Activated CD4-positive, alpha-beta memory T cell treated with anti-CD3 and anti-CD28 coated beads, Interleukin-2, amount 10 ng/mL, durations not matched to agents 7 days and 5 days (primary cell): ENCODE measurements around the gene CLIC4. TPM values are rescaled to one million over a fixed set of nuclear protein-coding genes. Genes with fewer than 3 reads are reported as not detected.
"Not testable (repeated sequence)": the region's sequence is repeated elsewhere in the genome, so short reads cannot be mapped to it uniquely, and the experiment has no call there.

Source experiments
- CTCF ChIA-PET: fragments of 350-600 bp; sonication (Branson Sonifier 250); formaldehyde crosslinking; loops from one replicate; lab custom pipeline; 2021; ENCODE audit warnings: antibody characterized with exemption, inconsistent platforms; lab: Charles Lee
- POLR2A ChIA-PET: fragments of 350-600 bp; sonication (Branson Sonifier 250); formaldehyde crosslinking; loops from one replicate; lab custom pipeline; 2021; ENCODE audit warnings: antibody characterized with exemption; lab: Charles Lee
- DNase-seq: peaks from one replicate; pipeline ENCODE4 v3.0.0-alpha.2; 2020
- H3K27ac Mint-ChIP-seq: one replicate; pipeline ENCODE4 v1.8.0; 2021; ENCODE audit warnings: mild to moderate bottlenecking, mixed read lengths
- H3K27me3 Mint-ChIP-seq: one replicate; pipeline ENCODE4 v1.8.0; 2021; ENCODE audit warnings: mixed read lengths
- H3K36me3 Mint-ChIP-seq: one replicate; pipeline ENCODE4 v1.8.0; 2021; ENCODE audit warnings: low read depth, mixed read lengths
- H3K4me1 Mint-ChIP-seq: one replicate; pipeline ENCODE4 v1.8.0; 2021; ENCODE audit warnings: mixed read lengths
- H3K4me3 Mint-ChIP-seq: one replicate; pipeline ENCODE4 v1.8.0; 2021; ENCODE audit warnings: mild to moderate bottlenecking, mixed read lengths
- H3K9me3 Mint-ChIP-seq: one replicate; pipeline ENCODE4 v1.8.0; 2021; ENCODE audit warnings: mixed read lengths
- total RNA-seq, 2 experiments: library from RNA; stranded (reverse); gene quantifications; one replicate each; pipeline ENCODE4 v1.2.3, GENCODE V29; 2021

CLIC4 gene
- total RNA-seq, 2 experiments from 2014 or later = 28.9 to 30.6 TPM

GRCh38 chr1:24888061-24888970, 143.1 kb downstream of the CLIC4 start:
- H3K4me3 Mint-ChIP-seq = no peak overlapping the region
- peaks cover 23% of the 10 kb centered on the region for H3K9me3 Mint-ChIP-seq
- H3K36me3 Mint-ChIP-seq = peaks cover 14% of the 10 kb centered on the region
- no peak overlapping the region for H3K27ac Mint-ChIP-seq
- peak; percentile 12 for DNase-seq
- H3K4me1 Mint-ChIP-seq = no peaks in the 10 kb centered on the region
- ChIA-PET CTCF (no interaction called here), POLR2A (interaction anchor here (1.1 kb wide), 1 partner anchor 10 kb away, joined by 4 read pairs; no protein-coding TSS in a partner anchor)
- peaks cover 22% of the 10 kb centered on the region for H3K27me3 Mint-ChIP-seq

- H3K9me3 Mint-ChIP-seq = peaks cover 22% of the 10 kb centered on the region
- POLR2A ChIA-PET = interaction anchor here (1.1 kb wide), 1 partner anchor 9 kb away, joined by 4 read pairs; no protein-coding TSS in a partner anchor
Observed at GRCh38 chr1:24888971-24889676, 143.9 kb downstream of the CLIC4 start.

GRCh38 chr1:24890887-24891286, 145.6 kb downstream of the CLIC4 start:
- POLR2A ChIA-PET = no interaction called here
- CTCF ChIA-PET = no interaction called here
- Mint-ChIP-seq H3K27ac (no peak overlapping the region), H3K9me3 (peaks cover 19% of the 10 kb centered on the region), H3K27me3 (no peaks in the 10 kb centered on the region), H3K4me3 (no peak overlapping the region), H3K4me1 (no peaks in the 10 kb centered on the region), H3K36me3 (peaks cover 11% of the 10 kb centered on the region)
- no peak for DNase-seq

More at GRCh38 chr1:24888971-24889676, 143.9 kb downstream of the CLIC4 start:
- Mint-ChIP-seq H3K27ac (no peak overlapping the region), H3K4me3 (no peak overlapping the region), H3K36me3 (peaks cover 14% of the 10 kb centered on the region), H3K4me1 (no peaks in the 10 kb centered on the region), H3K27me3 (peaks cover 15% of the 10 kb centered on the region)
- DNase-seq = no peak
- CTCF ChIA-PET = no interaction called here

GRCh38 chr1:24891367-24891766, 146.1 kb downstream of the CLIC4 start:
- H3K27me3 Mint-ChIP-seq, H3K4me3 Mint-ChIP-seq, H3K27ac Mint-ChIP-seq, DNase-seq, CTCF ChIA-PET, H3K4me1 Mint-ChIP-seq, POLR2A ChIA-PET: not testable (repeated sequence)
- peaks cover 19% of the 10 kb centered on the region for H3K9me3 Mint-ChIP-seq
- peaks cover 11% of the 10 kb centered on the region for H3K36me3 Mint-ChIP-seq

- peaks cover 19% of the 10 kb centered on the region for H3K9me3 Mint-ChIP-seq
- H3K27me3 Mint-ChIP-seq = no peaks in the 10 kb centered on the region
- peak; percentile 12 for DNase-seq
- no peaks in the 10 kb centered on the region for H3K4me1 Mint-ChIP-seq
- peaks cover 11% of the 10 kb centered on the region for H3K36me3 Mint-ChIP-seq
- ChIA-PET POLR2A (no interaction called here), CTCF (interaction anchor here (1.0 kb wide), 1 partner anchor 44 kb away, joined by 4 read pairs; no protein-coding TSS in a partner anchor)
- H3K27ac Mint-ChIP-seq = no peak overlapping the region
- no peak overlapping the region for H3K4me3 Mint-ChIP-seq
Observed at GRCh38 chr1:24892188-24893153, 147.2 kb downstream of the CLIC4 start.

GRCh38 chr1:24893431-24893830, 148.2 kb downstream of the CLIC4 start:
- Mint-ChIP-seq H3K36me3 (peaks cover 11% of the 10 kb centered on the region), H3K4me3 (no peak overlapping the region), H3K9me3 (peaks cover 19% of the 10 kb centered on the region), H3K4me1 (peaks cover 3% of the 10 kb centered on the region), H3K27ac (no peak overlapping the region), H3K27me3 (no peaks in the 10 kb centered on the region)
- DNase-seq = no peak
- CTCF ChIA-PET = interaction anchor here (1.0 kb wide), 1 partner anchor 45 kb away, joined by 4 read pairs; no protein-coding TSS in a partner anchor
- POLR2A ChIA-PET = no interaction called here

Other genes starting within 250 kb of the CLIC4 start
- gene RCAN3, start 242.6 kb upstream of the CLIC4 start, total RNA-seq = 10 to 100 TPM; 59.3 to 62.6 TPM
- gene NCMAP, start 189.4 kb upstream of the CLIC4 start, total RNA-seq = not detected
- 100 to 1,000 TPM; 172 to 183 TPM for gene SRRM1, start 102.1 kb upstream of the CLIC4 start, total RNA-seq
- 100 to 1,000 TPM; 177 to 183 TPM for gene RUNX3, start 184.8 kb downstream of the CLIC4 start, total RNA-seq